ENCODE data around the gene KIF26B.
"Not testable (repeated sequence)": the region's sequence is repeated elsewhere in the genome, so short reads cannot be mapped to it uniquely, and the experiment has no call there.

Gene KIF26B

GRCh38 chr1:245330951-245331350 is 176.2 kb downstream of the KIF26B start:
- no peak for DNase-seq

GRCh38 chr1:245332085-245332484 is 177.3 kb downstream of the KIF26B start:
- no peak for DNase-seq

- DNase-seq = no peak
These were observed 177.7 kb downstream of the KIF26B start for GRCh38 chr1:245332513-245332912.

GRCh38 chr1:245334235-245334634 is 179.4 kb downstream of the KIF26B start:
- DNase-seq = no peak

- DNase-seq = no peak
These were observed 180.2 kb downstream of the KIF26B start for GRCh38 chr1:245334827-245335490.

- DNase-seq = not testable (repeated sequence)
These were observed 180.9 kb downstream of the KIF26B start for GRCh38 chr1:245335684-245336083.

- no peak for DNase-seq
These were observed 181.6 kb downstream of the KIF26B start for GRCh38 chr1:245336149-245336983.

- DNase-seq = not testable (repeated sequence)
These were observed 182.2 kb downstream of the KIF26B start for GRCh38 chr1:245336984-245337355.

GRCh38 chr1:245337829-245338484 is 183.2 kb downstream of the KIF26B start:
- DNase-seq = no peak

GRCh38 chr1:245338485-245338877 is 183.7 kb downstream of the KIF26B start:
- DNase-seq = no peak

- no peak for DNase-seq
These were observed 187.0 kb downstream of the KIF26B start for GRCh38 chr1:245341743-245342142.

- no peak for DNase-seq
These were observed 190.6 kb downstream of the KIF26B start for GRCh38 chr1:245345191-245345884.

GRCh38 chr1:245348626-245349025 is 193.8 kb downstream of the KIF26B start:
- DNase-seq = no peak

- no peak for DNase-seq
These were observed 198.6 kb downstream of the KIF26B start for GRCh38 chr1:245353411-245353810.

GRCh38 chr1:245353915-245354775 is 199.4 kb downstream of the KIF26B start:
- no peak for DNase-seq

GRCh38 chr1:245355851-245356630 is 201.3 kb downstream of the KIF26B start:
- DNase-seq = not testable (repeated sequence)

- no peak for DNase-seq
These were observed 202.3 kb downstream of the KIF26B start for GRCh38 chr1:245356891-245357585.

- not testable (repeated sequence) for DNase-seq
These were observed 204.4 kb downstream of the KIF26B start for GRCh38 chr1:245359101-245359680.

GRCh38 chr1:245361065-245361464 is 206.3 kb downstream of the KIF26B start:
- DNase-seq = no peak

GRCh38 chr1:245361951-245362350 is 207.2 kb downstream of the KIF26B start:
- DNase-seq = no peak

Data from NCI-H146 (cell line).